ENCODE data around the gene PTCH2. TPM values are rescaled to one million over a fixed set of nuclear protein-coding genes. Genes with fewer than 3 reads are reported as not detected.
A peak's percentile ranks its signal among the peaks of the same experiment; 100 is the strongest.

Gene PTCH2
- total RNA-seq, 1 donor from 2014 or later: not detected

DNA sequence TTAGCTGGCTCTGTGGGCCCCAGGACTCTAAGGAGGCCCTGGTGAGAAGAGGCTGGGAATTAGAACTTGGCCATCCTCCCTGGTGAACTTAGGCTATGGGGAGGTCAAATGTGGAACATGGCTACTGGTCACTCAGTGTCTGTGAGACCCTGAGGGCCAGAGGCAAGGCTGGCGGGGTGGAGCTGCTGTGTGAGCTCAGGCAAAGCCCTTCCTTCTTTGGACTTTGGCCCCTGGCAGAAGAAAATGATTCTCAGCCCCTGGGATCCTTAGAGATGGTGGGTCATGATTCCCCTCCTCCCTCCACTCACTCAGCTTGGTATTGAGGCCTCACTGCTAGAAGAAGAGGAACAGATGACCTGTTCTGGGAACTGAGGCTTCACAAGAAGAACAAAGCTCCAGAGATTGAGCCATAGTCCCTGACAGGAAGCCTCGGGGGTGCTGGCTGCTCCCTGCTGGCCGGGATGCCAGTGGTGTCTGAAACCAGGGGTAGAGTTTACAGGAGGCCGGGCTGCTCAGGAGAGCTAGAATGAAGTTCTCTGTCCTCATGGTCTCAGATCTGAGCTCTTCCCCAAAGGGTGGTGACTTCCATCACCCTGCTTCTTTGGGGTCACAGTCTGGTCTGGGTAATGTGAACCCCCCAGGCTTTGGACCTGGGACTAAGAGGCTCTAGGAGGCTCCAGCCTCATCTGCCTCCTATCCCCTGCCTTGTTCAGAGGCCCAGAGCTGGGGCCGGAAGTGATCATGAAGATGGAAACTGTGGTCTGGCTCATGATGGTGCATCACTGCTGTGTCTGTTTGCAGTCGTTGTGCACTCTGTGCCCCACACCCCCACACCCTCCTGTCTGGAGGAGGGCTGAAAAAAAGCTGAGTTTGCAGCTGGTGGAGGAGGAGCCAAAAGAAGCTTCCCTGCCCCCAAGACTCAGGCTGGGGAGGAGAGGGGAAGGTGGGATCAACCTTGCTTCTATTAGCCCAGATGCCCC is 33.8 kb downstream of the PTCH2 start:
- H4K20me1 ChIP-seq (ENCODE audit: low read depth): no peaks in the 10 kb centered on the region
- H3K4me3 ChIP-seq: peak overlapping the region; percentile 17
- H3K27me3 ChIP-seq: no peaks in the 10 kb centered on the region
- Mint-ChIP-seq H3K27me3 (ENCODE audit: insufficient read depth, low read depth) (peaks cover 15% of the 10 kb centered on the region), H3K27ac (peak overlapping the region; percentile 100), H3K4me1 (peaks cover 60% of the 10 kb centered on the region), H3K9me3 (no peaks in the 10 kb centered on the region), H3K4me3 (peak overlapping the region; percentile 78), H3K36me3 (peaks cover 6% of the 10 kb centered on the region)
- no peak overlapping the region for H3K9ac ChIP-seq
- no peak for DNase-seq (ENCODE audit: low spot score)
- no peak overlapping the region for H2AFZ ChIP-seq (replicated peaks)
- H3K36me3 ChIP-seq: no peaks in the 10 kb centered on the region
- TF ChIP-seq EZH2phosphoT487 (IDR thresholded peaks at IDR 0.05) (no peak), EZH2 (IDR thresholded peaks at IDR 0.05) (no peak)
- TF ChIP-seq, protein P1, sequence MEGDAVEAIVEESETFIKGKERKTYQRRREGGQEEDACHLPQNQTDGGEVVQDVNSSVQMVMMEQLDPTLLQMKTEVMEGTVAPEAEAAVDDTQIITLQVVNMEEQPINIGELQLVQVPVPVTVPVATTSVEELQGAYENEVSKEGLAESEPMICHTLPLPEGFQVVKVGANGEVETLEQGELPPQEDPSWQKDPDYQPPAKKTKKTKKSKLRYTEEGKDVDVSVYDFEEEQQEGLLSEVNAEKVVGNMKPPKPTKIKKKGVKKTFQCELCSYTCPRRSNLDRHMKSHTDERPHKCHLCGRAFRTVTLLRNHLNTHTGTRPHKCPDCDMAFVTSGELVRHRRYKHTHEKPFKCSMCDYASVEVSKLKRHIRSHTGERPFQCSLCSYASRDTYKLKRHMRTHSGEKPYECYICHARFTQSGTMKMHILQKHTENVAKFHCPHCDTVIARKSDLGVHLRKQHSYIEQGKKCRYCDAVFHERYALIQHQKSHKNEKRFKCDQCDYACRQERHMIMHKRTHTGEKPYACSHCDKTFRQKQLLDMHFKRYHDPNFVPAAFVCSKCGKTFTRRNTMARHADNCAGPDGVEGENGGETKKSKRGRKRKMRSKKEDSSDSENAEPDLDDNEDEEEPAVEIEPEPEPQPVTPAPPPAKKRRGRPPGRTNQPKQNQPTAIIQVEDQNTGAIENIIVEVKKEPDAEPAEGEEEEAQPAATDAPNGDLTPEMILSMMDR (IDR thresholded peaks at IDR 0.05): no peak
- H3K79me2 ChIP-seq (ENCODE audit: low read depth): no peaks in the 10 kb centered on the region
- H3K4me2 ChIP-seq: peak overlapping the region; percentile 71
- peaks cover 50% of the 10 kb centered on the region for H3K4me1 ChIP-seq
- no peaks in the 10 kb centered on the region for H3K9me3 ChIP-seq (ENCODE audit: low read depth)
- H3F3A ChIP-seq (ENCODE audit: low read depth): peaks cover 20% of the 10 kb centered on the region
- no peak overlapping the region for H3K27ac ChIP-seq

DNA sequence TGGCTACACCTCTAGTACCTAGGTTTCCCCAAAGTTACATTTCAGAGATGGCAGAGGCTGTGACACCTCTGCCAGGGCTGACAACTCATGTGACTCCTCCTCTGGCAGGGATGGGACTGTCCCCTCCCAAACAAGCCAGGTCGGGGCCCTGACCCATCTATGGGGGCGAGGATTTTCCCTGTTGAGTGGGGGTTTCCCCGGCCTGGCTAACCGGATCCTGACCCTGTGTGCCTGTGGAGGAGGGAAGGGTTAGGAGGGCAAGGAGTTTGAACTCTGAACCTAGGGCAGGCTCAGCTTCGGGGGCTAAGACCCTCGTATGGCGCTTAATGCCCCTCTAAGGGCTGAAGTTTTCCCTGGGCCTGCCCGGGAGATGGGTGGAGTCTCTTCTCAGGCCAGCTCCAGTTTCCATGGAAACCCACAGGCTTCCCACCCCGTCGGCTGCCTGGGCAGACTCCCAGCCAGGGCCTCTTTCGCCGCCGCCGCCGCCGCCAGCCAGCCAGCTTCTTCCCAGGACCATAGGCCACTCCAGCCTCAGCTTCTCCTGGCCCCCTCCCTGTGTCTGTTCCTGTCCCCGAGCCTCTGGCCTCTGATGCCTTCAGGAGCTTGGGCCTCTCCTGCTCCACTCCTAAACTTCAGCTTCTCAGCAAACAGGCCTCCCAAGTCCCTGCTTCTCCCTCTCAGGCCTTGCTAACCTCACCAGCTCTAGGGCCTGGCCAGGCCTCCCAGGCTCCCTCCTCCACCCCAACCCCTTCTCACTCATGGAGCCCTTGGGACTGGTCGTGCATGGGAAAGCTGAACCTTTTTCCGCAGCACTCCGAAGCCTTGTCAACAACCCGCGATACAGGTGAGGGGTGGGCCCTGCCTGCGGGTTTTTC is 34.8 kb downstream of the PTCH2 start, which contains the start of gene BTBD19:
Gene BTBD19, plus strand, starts transcription at position 461 of the 875 bp plus-strand sequence. Its CDS starts 298 bp downstream, at position 759.
- peaks cover 57% of the 10 kb centered on the region for H3K4me1 Mint-ChIP-seq

More for the DNA sequence above, 34.8 kb downstream of the PTCH2 start, which contains the start of gene BTBD19:
- DNase-seq (ENCODE audit: low spot score): peak; percentile 92
- H3K27me3 Mint-ChIP-seq (ENCODE audit: insufficient read depth, low read depth): peaks cover 15% of the 10 kb centered on the region
- no peaks in the 10 kb centered on the region for H3K9me3 Mint-ChIP-seq
- Histone ChIP-seq H3F3A (ENCODE audit: low read depth) (peaks cover 20% of the 10 kb centered on the region), H3K9ac (no peak within 1 kb of the TSS), H3K27me3 (no peaks in the 10 kb centered on the region), H3K4me2 (peak within 1 kb of the TSS; percentile 71), H3K4me3 (peak within 1 kb of the TSS; percentile 17), H2AFZ (replicated peaks) (no peak within 1 kb of the TSS), H3K36me3 (no peaks in the 10 kb centered on the region), H3K9me3 (ENCODE audit: low read depth) (no peaks in the 10 kb centered on the region), H4K20me1 (ENCODE audit: low read depth) (no peaks in the 10 kb centered on the region), H3K27ac (peak within 1 kb of the TSS; percentile 18), H3K79me2 (ENCODE audit: low read depth) (no peaks in the 10 kb centered on the region), H3K4me1 (peaks cover 44% of the 10 kb centered on the region)
- peak within 1 kb of the TSS; percentile 100 for H3K27ac Mint-ChIP-seq
- TF ChIP-seq, protein P1 (IDR thresholded peaks at IDR 0.05): no peak
- TF ChIP-seq EZH2 (IDR thresholded peaks at IDR 0.05) (no peak), EZH2phosphoT487 (IDR thresholded peaks at IDR 0.05) (no peak)
- peak within 1 kb of the TSS; percentile 78 for H3K4me3 Mint-ChIP-seq
- H3K36me3 Mint-ChIP-seq: peaks cover 6% of the 10 kb centered on the region

All from neural progenitor cell (in vitro differentiated cells).